Ascending aorta (tissue), 2 donors: ENCODE results near the gene BCAS1. TPM values are rescaled to one million over a fixed set of nuclear protein-coding genes. Genes with fewer than 3 reads are reported as not detected.

Source experiments
- DNase-seq, 2 donors: peaks; one replicate each; pipeline ENCODE4 v3.0.0-alpha.2; 2019; ENCODE audit warnings: low spot score in 2 of 2
- H3K27ac ChIP-seq, 2 donors: fragments of 200-600 bp; sonication (generic); one replicate each; pipeline ENCODE4 v1.5.1; 2016 to 2017; ENCODE audit warnings: mild to moderate bottlenecking in 1 of 2
- H3K27me3 ChIP-seq: fragments of 200-600 bp; sonication (generic); one replicate; pipeline ENCODE4 v1.5.1; 2017
- H3K36me3 ChIP-seq, 2 donors: fragments of 200-600 bp; sonication (generic); one replicate each; pipeline ENCODE4 v1.5.1; 2016
- H3K4me1 ChIP-seq, 2 donors: fragments of 200-600 bp; sonication (generic); one replicate each; pipeline ENCODE4 v1.5.1; 2016 to 2017; ENCODE audit warnings: mild to moderate bottlenecking in 1 of 2
- H3K4me3 ChIP-seq, 2 donors: fragments of 200-600 bp; sonication (generic); one replicate each; pipeline ENCODE4 v1.5.1; 2016 to 2017; ENCODE audit warnings: mild to moderate bottlenecking in 1 of 2
- H3K9me3 ChIP-seq, 2 donors: fragments of 200-600 bp; sonication (generic); one replicate each; pipeline ENCODE4 v1.5.1; 2016
- CTCF ChIP-seq, 3 experiments: fragments of 200-600 bp in 2 of 3; fragments of 450-650 bp in 1 of 3; sonication (generic) in 2 of 3; IDR thresholded peaks; one replicate each; pipeline ENCODE4 v1.5.1; 2016 to 2019; ENCODE audit warnings: antibody characterized with exemption in 3 of 3, mild to moderate bottlenecking in 1 of 3, moderate library complexity in 1 of 3
- intact Hi-C: fragments of 100-400 bp; cut with DNase I; formaldehyde crosslinking; loops from one replicate; pipeline ENCODE4 v1.15.1; 2023
- total RNA-seq: library from RNA; depleted of rRNA; stranded (reverse); fragments of >200 nt; gene quantifications from one replicate; pipeline ENCODE4 v1.1.0, GENCODE V29; 2016

Gene BCAS1
- total RNA-seq, 1 donor from 2014 or later = not detected

GRCh38 chr20:54084193-54084592 lies 13.8 kb upstream of the BCAS1 start:
- no peak for DNase-seq
- no peaks in the 10 kb centered on the region for H3K27me3 ChIP-seq
- no peak for TF ChIP-seq CTCF (IDR thresholded peaks at IDR 0.05)
- H3K36me3 ChIP-seq = no peaks in the 10 kb centered on the region
- H3K27ac ChIP-seq = no peak overlapping the region
- intact Hi-C loops = no loop called here
- H3K9me3 ChIP-seq = no peaks in the 10 kb centered on the region
- no peak overlapping the region for H3K4me3 ChIP-seq
- no peaks in the 10 kb centered on the region for H3K4me1 ChIP-seq

DNA sequence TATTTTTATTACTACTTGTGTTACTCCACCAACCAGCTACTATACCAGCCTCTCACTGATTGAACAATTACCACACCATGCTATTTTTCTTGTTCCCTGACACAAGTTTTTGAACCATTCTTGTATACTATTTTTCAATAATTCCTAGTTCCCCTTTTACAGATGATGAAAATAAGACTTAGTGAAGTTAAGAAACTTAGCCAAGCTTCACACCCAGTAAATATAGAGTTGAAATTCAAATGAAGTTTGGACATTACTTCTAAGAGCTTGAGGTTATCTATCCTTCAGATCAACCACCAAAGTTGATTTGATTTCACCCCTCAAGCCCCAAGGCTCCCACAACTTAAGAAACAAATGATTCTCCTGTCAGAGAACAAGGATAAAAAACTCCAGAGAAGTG lies 13.1 kb upstream of the BCAS1 start:
- no peak for TF ChIP-seq CTCF (IDR thresholded peaks at IDR 0.05)
- H3K27me3 ChIP-seq = no peaks in the 10 kb centered on the region
- no peaks in the 10 kb centered on the region for H3K36me3 ChIP-seq
- H3K4me3 ChIP-seq = no peak overlapping the region
- H3K4me1 ChIP-seq = no peaks in the 10 kb centered on the region
- intact Hi-C loops = no loop called here
- no peaks in the 10 kb centered on the region for H3K9me3 ChIP-seq
- H3K27ac ChIP-seq = no peak overlapping the region
- no peak for DNase-seq

DNA sequence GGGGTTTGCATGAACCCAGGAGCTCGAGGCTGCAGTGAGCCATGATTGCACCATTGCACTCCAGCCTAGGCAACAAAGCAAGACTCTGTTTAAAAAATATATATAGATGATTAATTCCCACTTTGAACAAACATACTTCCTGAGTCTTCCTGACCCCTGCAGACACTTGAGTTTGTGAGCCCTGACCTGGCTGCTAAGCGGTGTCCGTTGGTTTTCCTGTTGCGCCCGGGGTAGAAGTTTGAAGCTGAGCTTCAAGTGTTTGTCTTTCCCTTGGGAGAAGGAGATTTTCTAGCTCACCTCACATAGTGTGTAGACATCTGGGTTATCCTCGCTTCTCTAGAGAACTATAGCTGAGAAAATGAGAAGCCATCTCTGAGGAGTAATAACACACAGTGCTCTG lies 11.7 kb upstream of the BCAS1 start:
- Histone ChIP-seq H3K36me3 (no peaks in the 10 kb centered on the region), H3K27ac (no peak overlapping the region), H3K4me3 (no peak overlapping the region), H3K9me3 (no peaks in the 10 kb centered on the region), H3K4me1 (no peaks in the 10 kb centered on the region), H3K27me3 (no peaks in the 10 kb centered on the region)
- no peak for DNase-seq
- no peak for TF ChIP-seq CTCF (IDR thresholded peaks at IDR 0.05)
- intact Hi-C loops = no loop called here

- H3K27me3 ChIP-seq = no peaks in the 10 kb centered on the region
Observed at GRCh38 chr20:54079652-54080051, 9.3 kb upstream of the BCAS1 start.

GRCh38 chr20:54078296-54078984 lies 8.0 kb upstream of the BCAS1 start:
- Histone ChIP-seq H3K27me3 (no peaks in the 10 kb centered on the region), H3K27ac (no peak overlapping the region), H3K4me1 (no peaks in the 10 kb centered on the region), H3K36me3 (no peaks in the 10 kb centered on the region), H3K4me3 (no peak overlapping the region), H3K9me3 (no peaks in the 10 kb centered on the region)
- no peak for DNase-seq
- intact Hi-C loops = no loop called here
- no peak for TF ChIP-seq CTCF (IDR thresholded peaks at IDR 0.05)

More at GRCh38 chr20:54079652-54080051, 9.3 kb upstream of the BCAS1 start:
- Histone ChIP-seq H3K27ac (no peak overlapping the region), H3K9me3 (no peaks in the 10 kb centered on the region), H3K4me1 (no peaks in the 10 kb centered on the region), H3K4me3 (no peak overlapping the region), H3K36me3 (no peaks in the 10 kb centered on the region)
- intact Hi-C loops = no loop called here
- no peak for DNase-seq
- TF ChIP-seq CTCF (IDR thresholded peaks at IDR 0.05) = no peak

- Histone ChIP-seq H3K27me3 (no peaks in the 10 kb centered on the region), H3K36me3 (no peaks in the 10 kb centered on the region), H3K27ac (no peak overlapping the region)
Observed at GRCh38 chr20:54076259-54076658, 5.9 kb upstream of the BCAS1 start.

More at GRCh38 chr20:54076259-54076658, 5.9 kb upstream of the BCAS1 start:
- DNase-seq = no peak
- Histone ChIP-seq H3K4me1 (no peaks in the 10 kb centered on the region), H3K4me3 (no peak overlapping the region), H3K9me3 (no peaks in the 10 kb centered on the region)
- intact Hi-C loops = no loop called here
- TF ChIP-seq CTCF (IDR thresholded peaks at IDR 0.05) = no peak
